ENCODE data around the gene PRDM7. TPM values are rescaled to one million over a fixed set of nuclear protein-coding genes. Genes with fewer than 3 reads are reported as not detected.

Gene PRDM7
- polyA plus RNA-seq, 2 of the 4 experiments (the other 2 are of a cell fraction) = not detected

DNA sequence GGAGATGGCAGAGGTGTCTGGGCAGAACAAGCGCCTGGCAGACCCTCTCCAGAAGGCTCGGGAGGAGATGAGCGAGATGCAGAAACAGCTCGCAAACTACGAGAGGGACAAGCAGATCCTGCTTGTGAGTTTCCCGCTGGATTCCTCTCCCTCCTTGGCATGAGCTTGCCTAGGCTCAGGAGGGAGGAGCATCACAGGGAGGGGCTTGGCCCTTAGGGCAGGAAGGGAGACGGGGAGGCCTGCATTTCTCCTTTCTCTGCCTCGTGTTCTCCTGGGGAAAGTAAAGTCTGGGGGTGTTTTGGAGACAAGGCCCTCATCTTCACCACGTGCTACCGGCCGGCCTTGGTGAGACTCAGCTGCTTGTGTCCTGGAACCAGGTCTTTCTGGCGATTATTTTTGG lies 39.9 kb downstream of the PRDM7 start:
- 89% methylated on average over 12 of the region's 12 CpGs for WGBS (ENCODE audit: missing lambda C conversion rate)
- Histone ChIP-seq H3K4me2 (no peak overlapping the region), H3K9me3 (no peaks in the 10 kb centered on the region), H3K4me3 (no peak overlapping the region), H3K4me1 (no peaks in the 10 kb centered on the region), H3K27ac (no peak overlapping the region)
- ATAC-seq (no peak), DNase-seq (ENCODE audit: low read depth in 1 of 2, low spot score in 1 of 2) (no peak), FAIRE-seq (no peak)
- no peak for TF ChIP-seq CBX8 (IDR thresholded peaks at IDR 0.05)
- TF ChIP-seq SREBF2 (IDR thresholded peaks at IDR 0.05) = no peak
- TF ChIP-seq RAD21 (conservative IDR thresholded peaks at IDR 0.05 in 1 of 2, IDR thresholded peaks at IDR 0.05 in 1 of 2) = no peak
- no peak for TF ChIP-seq ZC3H11A (IDR thresholded peaks at IDR 0.05)
- TF ChIP-seq KDM1A (IDR thresholded peaks at IDR 0.05; ENCODE audit: low read depth) = no peak
- TF ChIP-seq RARB (CRISPR knock-in tag; IDR thresholded peaks at IDR 0.05) = no peak
- no peak for TF ChIP-seq KDM5A (IDR thresholded peaks at IDR 0.05)
- TF ChIP-seq USF2 (IDR thresholded peaks at IDR 0.05) = no peak
- TF ChIP-seq GATA3 (IDR thresholded peaks at IDR 0.05; ENCODE audit: borderline replicate concordance) = no peak
- TF ChIP-seq HOXB5 (CRISPR knock-in tag; IDR thresholded peaks at IDR 0.05) = no peak
- TF ChIP-seq MAFK (IDR thresholded peaks at IDR 0.05; ENCODE audit: partially characterized antibody) = no peak
- TF ChIP-seq TP53 (CRISPR knock-in tag; IDR thresholded peaks at IDR 0.05) = no peak
- TF ChIP-seq, protein P1, sequence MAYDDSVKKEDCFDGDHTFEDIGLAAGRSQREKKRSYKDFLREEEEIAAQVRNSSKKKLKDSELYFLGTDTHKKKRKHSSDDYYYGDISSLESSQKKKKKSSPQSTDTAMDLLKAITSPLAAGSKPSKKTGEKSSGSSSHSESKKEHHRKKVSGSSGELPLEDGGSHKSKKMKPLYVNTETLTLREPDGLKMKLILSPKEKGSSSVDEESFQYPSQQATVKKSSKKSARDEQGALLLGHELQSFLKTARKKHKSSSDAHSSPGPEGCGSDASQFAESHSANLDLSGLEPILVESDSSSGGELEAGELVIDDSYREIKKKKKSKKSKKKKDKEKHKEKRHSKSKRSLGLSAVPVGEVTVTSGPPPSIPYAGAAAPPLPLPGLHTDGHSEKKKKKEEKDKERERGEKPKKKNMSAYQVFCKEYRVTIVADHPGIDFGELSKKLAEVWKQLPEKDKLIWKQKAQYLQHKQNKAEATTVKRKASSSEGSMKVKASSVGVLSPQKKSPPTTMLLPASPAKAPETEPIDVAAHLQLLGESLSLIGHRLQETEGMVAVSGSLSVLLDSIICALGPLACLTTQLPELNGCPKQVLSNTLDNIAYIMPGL (CRISPR knock-in tag; IDR thresholded peaks at IDR 0.05; ENCODE audit: borderline replicate concordance) = no peak
- TF ChIP-seq BCL3 (IDR thresholded peaks at IDR 0.05) = no peak
- TF ChIP-seq POLR2A (IDR thresholded peaks at IDR 0.05; ENCODE audit: low read length) = no peak
- TF ChIP-seq CEBPB (IDR thresholded peaks at IDR 0.05) = no peak
- POLR2A ChIA-PET = no interaction called here
- CTCF ChIA-PET = interaction anchor here (0.8 to 2.6 kb wide), 4 partner anchors 13 to 141 kb away, joined by 3 to 12 read pairs (median 3); no protein-coding TSS in a partner anchor

GRCh38 chr16:90035902-90036301 lies 41.2 kb downstream of the PRDM7 start:
- 81% methylated on average over 5 of the region's 5 CpGs for WGBS (ENCODE audit: missing lambda C conversion rate)
- H3K9me3 ChIP-seq = no peaks in the 10 kb centered on the region
- ATAC-seq = no peak
- no peak for FAIRE-seq
- ChIA-PET CTCF (interaction anchor here (1.1 to 2.6 kb wide), 4 partner anchors 11 to 46 kb away, joined by 3 to 12 read pairs (median 4); no protein-coding TSS in a partner anchor), POLR2A (no interaction called here)
- H3K4me2 ChIP-seq = no peak overlapping the region
- H3K4me1 ChIP-seq = no peaks in the 10 kb centered on the region
- no peak for TF ChIP-seq KDM1A (IDR thresholded peaks at IDR 0.05; ENCODE audit: low read depth)
- no peak for TF ChIP-seq EHMT2 (IDR thresholded peaks at IDR 0.05; ENCODE audit: low read depth)
- TF ChIP-seq, protein P2, sequence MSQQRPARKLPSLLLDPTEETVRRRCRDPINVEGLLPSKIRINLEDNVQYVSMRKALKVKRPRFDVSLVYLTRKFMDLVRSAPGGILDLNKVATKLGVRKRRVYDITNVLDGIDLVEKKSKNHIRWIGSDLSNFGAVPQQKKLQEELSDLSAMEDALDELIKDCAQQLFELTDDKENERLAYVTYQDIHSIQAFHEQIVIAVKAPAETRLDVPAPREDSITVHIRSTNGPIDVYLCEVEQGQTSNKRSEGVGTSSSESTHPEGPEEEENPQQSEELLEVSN (IDR thresholded peaks at IDR 0.05; ENCODE audit: borderline replicate concordance, low read depth) = no peak
- no peak for TF ChIP-seq NR3C1 (IDR thresholded peaks at IDR 0.05)
- TF ChIP-seq ZSCAN20 (CRISPR knock-in tag; IDR thresholded peaks at IDR 0.05) = no peak
- no peak for TF ChIP-seq PBX3 (IDR thresholded peaks at IDR 0.05)
- TF ChIP-seq CBX8 (IDR thresholded peaks at IDR 0.05) = no peak
- TF ChIP-seq RAD21 (conservative IDR thresholded peaks at IDR 0.05 in 1 of 2, IDR thresholded peaks at IDR 0.05 in 1 of 2) = no peak
- no peak for TF ChIP-seq NFE2L2 (conservative IDR thresholded peaks at IDR 0.05; ENCODE audit: low read length)
- no peak for TF ChIP-seq KDM5A (IDR thresholded peaks at IDR 0.05)
- no peak for TF ChIP-seq ESRRA (IDR thresholded peaks at IDR 0.05; ENCODE audit: borderline replicate concordance, low read length)
- TF ChIP-seq SREBF2 (IDR thresholded peaks at IDR 0.05) = no peak
- no peak for TF ChIP-seq ZC3H11A (IDR thresholded peaks at IDR 0.05)
- TF ChIP-seq MAFK (IDR thresholded peaks at IDR 0.05; ENCODE audit: partially characterized antibody) = no peak
- no peak for TF ChIP-seq NPAS2 (CRISPR knock-in tag; IDR thresholded peaks at IDR 0.05; ENCODE audit: borderline replicate concordance)
- no peak for TF ChIP-seq CEBPB (IDR thresholded peaks at IDR 0.05)
- TF ChIP-seq POLR2AphosphoS2 (conservative IDR thresholded peaks at IDR 0.05; ENCODE audit: low read length) = no peak
- TF ChIP-seq CHD4 (IDR thresholded peaks at IDR 0.05; ENCODE audit: borderline replicate concordance) = no peak
- no peak for TF ChIP-seq RNF2 (IDR thresholded peaks at IDR 0.05; ENCODE audit: borderline replicate concordance, low read depth)
- no peak overlapping the region for H3K4me3 ChIP-seq
- no peak for DNase-seq (ENCODE audit: low read depth in 1 of 2, low spot score in 1 of 2)
- no peak overlapping the region for H3K27ac ChIP-seq
